Omental fat pad (tissue), 4 donors: ENCODE results near the gene CXCL12. TPM values are rescaled to one million over a fixed set of nuclear protein-coding genes. Genes with fewer than 3 reads are reported as not detected.

Experiments used
- ATAC-seq: fragments of 150-250 bp; one replicate; pipeline ENCODE4 v1.9.1; 2016; ENCODE audit warnings: mild to moderate bottlenecking, moderate library complexity; ENCODE audit not compliant: low FRiP score
- DNase-seq: peaks from one replicate; pipeline ENCODE4 v3.0.0-alpha.2; 2019; ENCODE audit warnings: low spot score
- CTCF ChIP-seq, 3 donors: fragments of 450-650 bp; IDR thresholded peaks; one replicate each; pipeline ENCODE4 v1.5.1; 2016 to 2017; ENCODE audit warnings: antibody characterized with exemption in 3 of 3, mild to moderate bottlenecking in 3 of 3, moderate library complexity in 2 of 3
- total RNA-seq, 4 donors: library from RNA; depleted of rRNA; stranded (reverse); fragments of >200 nt; gene quantifications; one replicate each; pipeline ENCODE4 v1.1.0, GENCODE V29; 2016

CXCL12 gene
- total RNA-seq, 4 donors from 2014 or later: 53.4 to 277 (median 117) TPM

DNA sequence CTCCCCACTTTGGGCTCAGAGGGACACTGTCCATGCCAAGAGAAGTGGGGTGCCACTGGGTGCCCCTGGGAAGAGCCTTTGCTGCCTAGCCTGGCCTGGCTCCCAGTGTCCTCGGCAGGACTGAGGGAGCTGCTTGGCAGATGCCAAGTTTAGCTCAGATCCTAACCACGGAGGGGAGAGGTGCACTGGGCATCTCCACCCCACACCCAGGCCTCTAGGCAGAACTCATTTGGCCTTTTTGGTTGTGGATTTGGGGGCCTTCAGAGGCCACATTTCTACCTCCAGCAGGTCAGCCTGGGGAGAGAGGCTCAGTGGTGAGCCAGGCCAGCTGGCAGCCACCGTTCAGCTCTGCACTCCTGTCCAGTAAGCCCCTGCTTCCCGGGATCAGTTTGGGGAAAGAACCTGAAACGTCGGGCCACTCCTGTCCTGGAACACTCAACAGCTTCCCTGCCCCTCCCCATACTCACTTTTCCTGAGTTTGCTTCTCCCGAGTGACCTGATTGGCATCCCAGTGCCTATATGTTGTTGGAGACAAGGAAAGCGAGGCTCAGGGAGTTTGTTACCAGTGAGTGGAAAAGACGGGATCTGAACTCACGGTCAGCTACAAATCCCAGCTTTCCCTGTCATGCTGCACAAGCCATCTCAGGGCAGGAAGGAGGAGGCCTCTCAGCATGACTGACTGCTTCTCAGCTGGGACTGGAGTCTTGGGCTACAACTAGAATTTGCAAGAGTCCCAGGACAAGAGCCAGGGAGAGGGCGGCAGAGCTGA is 11.2 kb upstream of the CXCL12 start:
- DNase-seq: no peak
- no peak for TF ChIP-seq CTCF (IDR thresholded peaks at IDR 0.05)
- ATAC-seq: no peak

- no peak for TF ChIP-seq CTCF (IDR thresholded peaks at IDR 0.05)
- no peak for ATAC-seq
- no peak for DNase-seq
Measured at GRCh38 chr10:44395396-44395795, 10.5 kb upstream of the CXCL12 start.

GRCh38 chr10:44394696-44395381 is 9.9 kb upstream of the CXCL12 start:
- TF ChIP-seq CTCF (IDR thresholded peaks at IDR 0.05): no peak
- ATAC-seq (no peak), DNase-seq (no peak)

DNA sequence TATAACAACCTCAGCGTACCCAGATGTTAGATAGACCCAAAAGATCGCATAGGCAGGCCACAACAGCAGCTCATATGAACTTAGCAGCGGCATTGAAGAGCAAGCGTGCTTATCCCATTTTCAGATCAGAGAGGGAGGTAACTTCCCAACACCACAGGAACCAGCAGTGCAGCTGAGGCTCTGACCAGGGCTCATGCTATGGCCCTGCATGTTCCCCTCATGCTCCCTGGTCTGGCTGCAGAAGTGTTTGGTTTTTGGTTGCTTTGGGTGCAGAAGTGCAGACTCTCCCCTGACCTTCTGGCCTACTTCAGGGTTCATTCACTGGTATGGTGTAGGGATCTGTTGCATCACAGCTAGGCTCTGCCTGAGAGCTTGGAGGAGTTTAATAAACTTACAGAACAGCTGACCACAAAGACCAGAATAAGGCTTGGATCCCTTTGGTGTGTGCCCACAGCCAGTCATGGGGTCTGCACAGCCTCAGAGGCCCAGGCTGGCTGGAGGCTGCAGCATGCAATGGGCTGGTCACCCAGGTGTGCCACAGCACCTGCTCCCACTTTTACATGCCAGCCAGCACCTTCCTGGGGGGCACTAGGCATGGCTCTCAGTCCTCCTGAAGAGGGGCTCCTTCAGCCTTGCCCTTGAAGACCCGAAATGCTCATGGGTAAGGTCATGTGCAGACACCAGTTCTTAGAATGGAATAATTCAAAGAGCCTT is 9.1 kb upstream of the CXCL12 start:
- ATAC-seq (no peak), DNase-seq (no peak)
- TF ChIP-seq CTCF (IDR thresholded peaks at IDR 0.05): no peak

DNA sequence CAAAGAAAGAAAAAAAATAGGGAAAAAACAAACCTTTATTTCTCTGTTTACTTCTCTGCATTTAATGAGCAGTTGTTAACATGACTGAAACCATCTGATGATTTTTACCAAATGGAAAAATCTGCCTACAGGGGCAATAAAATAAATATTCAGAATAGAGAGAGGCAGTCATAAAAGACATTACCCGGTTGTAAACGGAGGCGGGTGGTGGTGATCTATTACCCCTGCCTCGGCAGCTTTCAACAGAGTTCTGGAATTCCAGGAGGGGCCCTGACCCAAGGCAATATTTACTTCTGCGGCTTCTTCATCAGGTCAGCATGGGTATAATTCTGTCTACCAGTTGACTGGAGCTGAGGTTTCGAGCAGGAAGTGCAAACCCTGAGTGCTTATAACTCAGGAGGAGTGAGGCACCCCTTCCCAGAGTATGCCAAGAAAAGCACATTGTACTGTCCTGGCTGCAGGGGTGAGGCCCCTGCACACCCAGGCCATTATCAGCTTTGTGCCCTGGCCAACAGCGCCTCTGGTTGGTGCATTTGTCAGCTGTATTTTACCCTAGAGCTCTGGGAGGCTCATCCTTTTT is 8.2 kb upstream of the CXCL12 start:
- no peak for TF ChIP-seq CTCF (IDR thresholded peaks at IDR 0.05)
- ATAC-seq (no peak), DNase-seq (no peak)

DNA sequence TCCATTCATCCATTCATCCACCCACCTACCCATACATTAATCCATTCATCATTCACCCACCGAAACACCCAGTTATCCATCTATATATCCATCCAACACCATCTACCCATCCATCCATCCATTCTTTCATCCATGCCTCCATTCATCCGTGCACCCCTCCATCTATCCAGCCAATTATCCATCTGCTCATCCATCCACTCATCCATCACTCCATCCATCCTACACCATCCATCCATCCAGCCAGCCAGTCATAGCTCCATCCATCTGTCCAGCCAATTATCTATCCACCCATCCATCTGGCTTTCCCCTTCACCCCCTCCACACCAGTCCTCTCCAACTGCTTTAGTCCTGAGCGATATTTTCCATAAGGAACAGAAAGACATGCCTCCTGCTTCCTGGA is 7.5 kb upstream of the CXCL12 start:
- DNase-seq (no peak), ATAC-seq (no peak)
- no peak for TF ChIP-seq CTCF (IDR thresholded peaks at IDR 0.05)
